GM18498 (cell line): ENCODE results near the gene HSPB1.
"Not testable (repeated sequence)": the region's sequence is repeated elsewhere in the genome, so short reads cannot be mapped to it uniquely, and the experiment has no call there.

Source experiments
- ATAC-seq: cut with Tn5 transposase; IDR thresholded peaks from one replicate; pipeline ENCODE4 v1.9.1; 2021; ENCODE audit warnings: mild to moderate bottlenecking, moderate library complexity; ENCODE audit not compliant: unreplicated experiment

Gene HSPB1

GRCh38 chr7:76302347-76303201 is at the start of gene HSPB1:
TSS of gene HSPB1 (plus strand) at chr7:76302673. CDS start at chr7:76302713, 40 bp downstream.
- ATAC-seq, result peak; percentile 67

- no peak for ATAC-seq
Measured at GRCh38 chr7:76254781-76255180, 47.7 kb upstream of the HSPB1 start.

- no peak for ATAC-seq
Measured at GRCh38 chr7:76257973-76258372, 44.5 kb upstream of the HSPB1 start.

GRCh38 chr7:76259124-76260093 is 43.1 kb upstream of the HSPB1 start:
- no peak for ATAC-seq

- ATAC-seq, result no peak
Measured at GRCh38 chr7:76260171-76260703, 42.2 kb upstream of the HSPB1 start.

- no peak for ATAC-seq
Measured at GRCh38 chr7:76261329-76261728, 41.1 kb upstream of the HSPB1 start.

GRCh38 chr7:76261931-76262330 is 40.5 kb upstream of the HSPB1 start:
- ATAC-seq, result no peak

- no peak for ATAC-seq
Measured at GRCh38 chr7:76262683-76263402, 39.6 kb upstream of the HSPB1 start.

GRCh38 chr7:76265299-76265698 is 37.2 kb upstream of the HSPB1 start:
- ATAC-seq, result no peak

- no peak for ATAC-seq
Measured at GRCh38 chr7:76267107-76267893, 35.2 kb upstream of the HSPB1 start.

GRCh38 chr7:76267894-76268183 is 34.6 kb upstream of the HSPB1 start:
- ATAC-seq, result no peak

- ATAC-seq, result no peak
Measured at GRCh38 chr7:76268376-76268775, 34.1 kb upstream of the HSPB1 start.

GRCh38 chr7:76269895-76270294 is 32.6 kb upstream of the HSPB1 start:
- no peak for ATAC-seq

- ATAC-seq, result not testable (repeated sequence)
Measured at GRCh38 chr7:76271384-76271783, 31.1 kb upstream of the HSPB1 start.

GRCh38 chr7:76272142-76272541 is 30.3 kb upstream of the HSPB1 start:
- no peak for ATAC-seq

- ATAC-seq, result peak; percentile 71
Measured at GRCh38 chr7:76272851-76273497, 29.5 kb upstream of the HSPB1 start.

- ATAC-seq, result no peak
Measured at GRCh38 chr7:76273503-76273902, 29.0 kb upstream of the HSPB1 start.

GRCh38 chr7:76278540-76278939 is 23.9 kb upstream of the HSPB1 start:
- no peak for ATAC-seq

GRCh38 chr7:76280408-76280807 is 22.1 kb upstream of the HSPB1 start:
- no peak for ATAC-seq
